Fibroblast of peridontal ligament (primary cell): ENCODE results near the gene NOTUM.

Experiments
- DNase-seq: peaks from one replicate; pipeline ENCODE4 v3.0.0-alpha.2; 2010; ENCODE audit errors: extremely low read depth

The NOTUM gene

GRCh38 chr17:81961087-81961511 lies at the start of gene NOTUM:
Gene NOTUM, minus strand, starts transcription at chr17:81961187. Its CDS starts 278 bp downstream, at chr17:81960909.
- peak; percentile 6 for DNase-seq

- no peak for DNase-seq
These were observed 48.4 kb upstream of the NOTUM start for GRCh38 chr17:82009413-82009812.

GRCh38 chr17:82008941-82009405 lies 48.0 kb upstream of the NOTUM start:
- DNase-seq = no peak

GRCh38 chr17:82008258-82008940 lies 47.4 kb upstream of the NOTUM start:
- DNase-seq = no peak

GRCh38 chr17:82007495-82008257 lies 46.7 kb upstream of the NOTUM start:
- DNase-seq = no peak

- no peak for DNase-seq
These were observed 46.2 kb upstream of the NOTUM start for GRCh38 chr17:82007228-82007494.

- no peak for DNase-seq
These were observed 45.7 kb upstream of the NOTUM start for GRCh38 chr17:82006468-82007227.

- no peak for DNase-seq
These were observed 44.8 kb upstream of the NOTUM start for GRCh38 chr17:82005701-82006348.

- no peak for DNase-seq
These were observed 43.8 kb upstream of the NOTUM start for GRCh38 chr17:82004517-82005455.

- DNase-seq = peak; percentile 88
These were observed 42.7 kb upstream of the NOTUM start for GRCh38 chr17:82003411-82004381.

- DNase-seq = no peak
These were observed 40.6 kb upstream of the NOTUM start for GRCh38 chr17:82001571-82002056.

- no peak for DNase-seq
These were observed 40.0 kb upstream of the NOTUM start for GRCh38 chr17:82000803-82001570.

- no peak for DNase-seq
These were observed 39.2 kb upstream of the NOTUM start for GRCh38 chr17:81999976-82000802.

- DNase-seq = no peak
These were observed 38.6 kb upstream of the NOTUM start for GRCh38 chr17:81999587-81999975.

- DNase-seq = no peak
These were observed 37.9 kb upstream of the NOTUM start for GRCh38 chr17:81998691-81999438.

- DNase-seq = no peak
These were observed 37.2 kb upstream of the NOTUM start for GRCh38 chr17:81998212-81998611.

GRCh38 chr17:81996757-81997441 lies 35.9 kb upstream of the NOTUM start:
- no peak for DNase-seq
